OCI-LY3 (cell line): ENCODE results near the gene FTHL17.

ENCODE experiments used
- H2AFZ ChIP-seq: fragments of 200-600, 300-600 bp; shearing (Covaris generic); 2 replicates; pipeline ENCODE4 v1.6.0; 2014; ENCODE audit warnings: antibody characterized with exemption, low read depth, low read length
- H3K27ac ChIP-seq: fragments of 200-600, 300-600 bp; sonication (generic); 2 replicates; pipeline ENCODE4 v1.5.1; 2014; ENCODE audit warnings: mild to moderate bottlenecking, low read length, moderate library complexity, mixed read lengths
- H3K27me3 ChIP-seq: fragments of 200-600, 300-600 bp; sonication (generic); 2 replicates; pipeline ENCODE4 v1.6.1; 2014; ENCODE audit warnings: low read depth, low read length, mixed read lengths
- H3K36me3 ChIP-seq: fragments of 200-600, 300-600 bp; sonication (generic); replicated peaks from 2 replicates; pipeline ENCODE3; 2014; ENCODE audit warnings: low read depth, low read length, mixed read lengths
- H3K4me1 ChIP-seq: fragments of 300-600, 200-600 bp; sonication (generic); 2 replicates; pipeline ENCODE4 v1.6.1; 2014; ENCODE audit warnings: low read length, mixed read lengths
- H3K4me2 ChIP-seq: fragments of 200-600, 300-600 bp; sonication (generic); 2 replicates; pipeline ENCODE4 v1.6.1; 2014; ENCODE audit warnings: low read length, mixed read lengths
- H3K4me3 ChIP-seq: fragments of 300-600, 200-600 bp; sonication (generic); 2 replicates; pipeline ENCODE4 v1.5.1; 2014; ENCODE audit warnings: antibody characterized with exemption, mild to moderate bottlenecking, low read length, moderate library complexity
- H3K79me2 ChIP-seq: fragments of 300-600, 200-600 bp; shearing (Covaris generic); 2 replicates; pipeline ENCODE4 v1.6.1; 2014; ENCODE audit warnings: mild to moderate bottlenecking, low read length, mixed read lengths
- H3K9ac ChIP-seq: fragments of 300-600, 200-600 bp; shearing (Covaris generic); 2 replicates; pipeline ENCODE4 v1.6.0; 2014; ENCODE audit warnings: mild to moderate bottlenecking, low read length, moderate library complexity
- H3K9me3 ChIP-seq: fragments of 200-600, 300-600 bp; shearing (Covaris generic); 2 replicates; pipeline ENCODE4 v1.6.1; 2014; ENCODE audit warnings: low read length, mixed read lengths; ENCODE audit not compliant: insufficient read depth
- H4K20me1 ChIP-seq: fragments of 200-600, 300-600 bp; sonication (generic); 2 replicates; pipeline ENCODE4 v1.6.1; 2016; ENCODE audit warnings: low read length, mixed read lengths; ENCODE audit not compliant: insufficient read depth
- EZH2phosphoT487 ChIP-seq: fragments of 200-600 bp; shearing (Covaris generic); IDR thresholded peaks from 2 replicates; pipeline ENCODE4 v1.6.1; 2018; ENCODE audit warnings: antibody characterized with exemption, mixed run types, low read depth
- TF ChIP-seq, protein P1 (sequence below): fragments of 200-600, 300-600 bp; sonication (generic); IDR thresholded peaks from 2 replicates; pipeline ENCODE4 v1.5.1; 2014; ENCODE audit warnings: antibody characterized with exemption, low read length, low read depth

The FTHL17 gene

DNA sequence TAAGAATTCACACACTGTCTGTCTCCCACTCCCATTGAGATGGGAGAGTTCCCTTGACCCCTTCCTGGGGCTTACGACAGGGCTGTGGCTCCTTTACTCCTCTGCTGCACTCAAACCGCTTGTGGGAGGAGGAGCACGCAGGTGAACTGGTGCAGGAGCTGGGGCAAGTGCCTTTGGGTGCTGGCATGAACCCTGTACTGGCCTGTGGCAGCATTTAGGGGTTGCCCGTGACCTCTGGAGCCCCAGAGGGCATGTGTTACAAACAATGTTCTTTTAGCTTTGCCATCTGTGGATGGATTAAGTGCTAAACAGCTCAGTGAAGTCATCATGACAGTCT is 21.8 kb upstream of the FTHL17 start:
- Histone ChIP-seq H4K20me1 (no peaks in the 10 kb centered on the region), H3K9ac (peak overlapping the region; percentile 54; the same call in 1 of the 2 replicates), H3K79me2 (no peaks in the 10 kb centered on the region), H3K27ac (peak overlapping the region; percentile 75), H3K9me3 (no peaks in the 10 kb centered on the region), H3K27me3 (no peaks in the 10 kb centered on the region), H3K4me2 (peak overlapping the region; percentile 68), H3K4me1 (peaks cover 47% of the 10 kb centered on the region), H3K4me3 (no peak overlapping the region), H2AFZ (peak overlapping the region; percentile 81; the same call in 1 of the 2 replicates), H3K36me3 (peaks cover 3% of the 10 kb centered on the region)
- TF ChIP-seq, protein P1, sequence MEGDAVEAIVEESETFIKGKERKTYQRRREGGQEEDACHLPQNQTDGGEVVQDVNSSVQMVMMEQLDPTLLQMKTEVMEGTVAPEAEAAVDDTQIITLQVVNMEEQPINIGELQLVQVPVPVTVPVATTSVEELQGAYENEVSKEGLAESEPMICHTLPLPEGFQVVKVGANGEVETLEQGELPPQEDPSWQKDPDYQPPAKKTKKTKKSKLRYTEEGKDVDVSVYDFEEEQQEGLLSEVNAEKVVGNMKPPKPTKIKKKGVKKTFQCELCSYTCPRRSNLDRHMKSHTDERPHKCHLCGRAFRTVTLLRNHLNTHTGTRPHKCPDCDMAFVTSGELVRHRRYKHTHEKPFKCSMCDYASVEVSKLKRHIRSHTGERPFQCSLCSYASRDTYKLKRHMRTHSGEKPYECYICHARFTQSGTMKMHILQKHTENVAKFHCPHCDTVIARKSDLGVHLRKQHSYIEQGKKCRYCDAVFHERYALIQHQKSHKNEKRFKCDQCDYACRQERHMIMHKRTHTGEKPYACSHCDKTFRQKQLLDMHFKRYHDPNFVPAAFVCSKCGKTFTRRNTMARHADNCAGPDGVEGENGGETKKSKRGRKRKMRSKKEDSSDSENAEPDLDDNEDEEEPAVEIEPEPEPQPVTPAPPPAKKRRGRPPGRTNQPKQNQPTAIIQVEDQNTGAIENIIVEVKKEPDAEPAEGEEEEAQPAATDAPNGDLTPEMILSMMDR: no peak
- TF ChIP-seq EZH2phosphoT487: no peak

DNA sequence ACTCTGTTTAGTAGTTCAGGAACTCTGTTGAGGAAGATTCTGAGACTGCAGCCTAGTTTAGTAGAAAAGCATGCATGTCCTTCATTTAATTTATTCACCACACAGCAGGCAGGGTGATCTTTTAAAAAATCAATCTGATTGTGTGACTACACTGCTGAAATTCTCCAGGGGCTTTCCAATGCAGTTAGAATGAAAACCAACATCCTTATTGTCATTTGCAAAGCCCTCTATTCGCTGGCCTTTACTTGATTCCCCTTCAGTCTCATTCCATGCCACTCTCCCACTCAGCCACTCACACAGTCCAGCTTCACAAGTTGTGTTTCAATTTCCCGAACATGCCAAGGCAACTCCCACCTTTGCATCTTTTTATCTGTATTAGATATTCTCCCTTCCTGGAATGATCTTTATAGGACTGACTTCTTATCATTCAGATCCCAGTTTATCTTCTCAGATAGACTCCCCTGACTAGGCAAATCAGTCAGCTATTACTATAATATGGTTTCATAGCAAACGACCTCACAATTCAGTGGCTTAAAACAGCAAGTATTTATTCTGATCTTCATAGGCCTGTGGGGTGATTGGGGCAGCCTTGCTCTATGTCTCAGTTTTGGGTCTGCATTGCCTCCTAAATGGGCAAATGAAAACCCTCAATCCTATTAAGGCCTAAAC is 21.3 kb upstream of the FTHL17 start:
- peak overlapping the region; percentile 54 for H3K9ac ChIP-seq
- H3K27me3 ChIP-seq: no peaks in the 10 kb centered on the region
- TF ChIP-seq, protein P1: no peak
- TF ChIP-seq EZH2phosphoT487: no peak
- no peaks in the 10 kb centered on the region for H4K20me1 ChIP-seq
- peak overlapping the region; percentile 81; the same call in 1 of the 2 replicates for H2AFZ ChIP-seq
- peak overlapping the region; percentile 68 for H3K4me2 ChIP-seq
- peaks cover 3% of the 10 kb centered on the region for H3K36me3 ChIP-seq
- H3K79me2 ChIP-seq: no peaks in the 10 kb centered on the region
- peak overlapping the region; percentile 10; the same call in 1 of the 2 replicates for H3K4me3 ChIP-seq
- peaks cover 42% of the 10 kb centered on the region for H3K4me1 ChIP-seq
- H3K9me3 ChIP-seq: no peaks in the 10 kb centered on the region
- H3K27ac ChIP-seq: peak overlapping the region; percentile 75

DNA sequence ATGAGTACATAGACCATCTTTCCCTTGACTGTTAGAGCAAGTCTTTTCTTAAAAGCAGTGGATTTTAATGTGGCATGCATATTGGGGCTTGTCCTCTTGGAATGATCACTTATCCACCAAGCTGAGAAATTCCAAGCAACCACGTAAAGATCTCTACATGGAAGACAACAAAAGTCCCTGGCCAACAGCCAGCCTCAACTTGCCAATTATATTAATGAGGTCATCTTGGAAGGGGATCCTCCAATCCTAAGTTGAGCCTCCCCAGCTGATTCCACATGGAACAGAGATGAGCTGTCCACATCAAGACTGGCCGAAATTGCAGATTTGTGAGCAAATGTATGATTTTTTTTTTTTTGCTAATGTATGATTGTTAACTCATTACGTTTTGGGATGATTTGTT is 20.6 kb upstream of the FTHL17 start:
- no peak for TF ChIP-seq EZH2phosphoT487
- TF ChIP-seq, protein P1: no peak
- H4K20me1 ChIP-seq: no peaks in the 10 kb centered on the region

DNA sequence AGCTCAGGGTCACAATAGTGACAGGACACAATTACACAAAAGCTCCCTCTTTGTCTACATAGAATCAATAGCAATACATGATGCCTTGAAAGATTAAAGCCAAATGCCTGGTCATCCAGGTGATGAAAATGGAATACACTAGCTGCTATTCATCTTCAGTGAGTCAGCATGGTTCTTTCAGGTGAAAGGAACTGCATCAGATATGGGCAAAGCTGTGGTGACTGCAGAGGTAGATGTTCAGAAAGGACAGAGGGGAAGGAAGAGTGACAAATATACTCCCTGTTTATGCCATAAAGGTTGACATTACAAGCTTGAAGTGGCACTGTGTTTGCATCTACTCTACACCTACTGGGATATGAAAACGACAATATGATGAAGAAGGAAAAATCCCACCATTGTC is 20.0 kb upstream of the FTHL17 start:
- H3K36me3 ChIP-seq: peaks cover 3% of the 10 kb centered on the region
- H3K9me3 ChIP-seq: no peaks in the 10 kb centered on the region
- H3K4me2 ChIP-seq: no peak overlapping the region
- TF ChIP-seq EZH2phosphoT487: no peak
- TF ChIP-seq, protein P1: no peak
- H3K79me2 ChIP-seq: no peaks in the 10 kb centered on the region
- H4K20me1 ChIP-seq: no peaks in the 10 kb centered on the region
- H3K9ac ChIP-seq: no peak overlapping the region
- no peak overlapping the region for H3K4me3 ChIP-seq
- no peak overlapping the region for H2AFZ ChIP-seq
- H3K4me1 ChIP-seq: peaks cover 35% of the 10 kb centered on the region
- H3K27ac ChIP-seq: no peak overlapping the region
- H3K27me3 ChIP-seq: no peaks in the 10 kb centered on the region

More for the DNA sequence above, 20.6 kb upstream of the FTHL17 start:
- H3K27me3 ChIP-seq: no peaks in the 10 kb centered on the region
- H3K9me3 ChIP-seq: no peaks in the 10 kb centered on the region
- no peak overlapping the region for H3K4me3 ChIP-seq
- H2AFZ ChIP-seq: 0 out of 2 replicates have a peak overlapping the region, but pooled peaks have one; percentile 81
- no peaks in the 10 kb centered on the region for H3K79me2 ChIP-seq
- peak overlapping the region; percentile 54 for H3K9ac ChIP-seq
- H3K27ac ChIP-seq: peak overlapping the region; percentile 75
- peaks cover 3% of the 10 kb centered on the region for H3K36me3 ChIP-seq
- peak overlapping the region; percentile 68 for H3K4me2 ChIP-seq
- H3K4me1 ChIP-seq: peaks cover 35% of the 10 kb centered on the region
